Right forelimb (tissue), 1 donor: ENCODE measurements around the gene CCSER2.
"Not testable (repeated sequence)": the region's sequence is repeated elsewhere in the genome, so short reads cannot be mapped to it uniquely, and the experiment has no call there.

Source experiments
- DNase-seq: peaks from one replicate; pipeline ENCODE4 v3.0.0-alpha.2; 2018

The CCSER2 gene

GRCh38 chr10:84460520-84460919 lies 132.1 kb downstream of the CCSER2 start:
- no peak for DNase-seq

DNA sequence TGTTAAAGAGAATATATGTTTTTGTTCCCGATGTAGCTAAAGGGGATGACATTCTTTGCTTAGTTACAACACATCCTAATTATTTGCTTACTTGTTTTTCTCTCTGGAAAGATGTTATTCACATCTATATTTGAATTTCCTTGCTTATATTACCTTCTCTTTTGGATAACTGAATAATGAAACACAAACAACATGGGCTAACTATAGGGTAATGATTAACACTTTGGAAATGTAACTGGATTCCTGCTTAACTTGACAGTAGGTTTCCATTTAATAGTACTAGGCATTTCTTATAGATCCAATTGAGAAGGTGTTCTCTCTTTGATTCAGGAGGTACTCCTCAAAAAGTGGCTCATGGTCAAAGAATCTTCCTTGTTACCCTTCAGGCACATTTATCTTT lies 141.1 kb downstream of the CCSER2 start:
- DNase-seq, result no peak

DNA sequence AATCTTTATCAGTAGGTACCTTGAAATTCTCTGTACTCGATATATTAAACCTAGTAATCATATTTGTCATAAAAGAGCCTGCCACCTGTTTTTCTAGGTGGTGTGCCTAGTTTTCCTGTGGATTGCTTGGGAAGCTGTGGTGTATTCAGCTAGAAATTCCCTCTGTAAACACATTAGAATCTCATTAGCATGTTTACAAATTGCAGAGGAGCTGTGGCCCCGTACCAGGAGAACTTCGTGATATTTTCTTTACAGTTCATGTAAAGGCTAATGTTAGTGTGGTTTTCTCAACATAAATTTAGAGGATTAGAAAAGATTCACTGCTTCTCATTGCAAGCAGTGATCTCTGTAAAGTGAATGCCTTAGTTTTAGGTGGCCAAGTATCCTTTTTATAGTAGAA lies 144.7 kb downstream of the CCSER2 start:
- DNase-seq, result no peak

- no peak for DNase-seq
These were observed 149.2 kb downstream of the CCSER2 start for GRCh38 chr10:84477398-84478128.

DNA sequence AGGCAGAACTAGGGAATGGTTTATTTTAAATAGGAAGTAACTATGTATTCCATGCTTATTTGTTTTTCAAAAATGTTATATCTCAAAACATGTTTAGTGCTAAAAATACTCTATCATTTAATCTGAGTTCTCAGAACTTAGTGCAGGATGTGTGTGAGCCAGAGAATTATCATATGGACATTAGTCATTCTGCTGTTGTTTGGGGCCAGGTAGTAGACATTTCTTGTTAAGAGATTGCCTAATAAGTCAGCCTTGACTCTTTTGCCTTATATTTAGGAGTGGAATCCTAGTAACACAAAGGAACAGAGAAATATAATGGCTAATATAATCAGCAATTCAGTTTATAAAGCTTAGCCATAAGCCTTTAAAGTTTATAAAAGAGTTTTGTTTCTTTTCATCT lies 149.8 kb downstream of the CCSER2 start:
- no peak for DNase-seq

- no peak for DNase-seq
These were observed 150.3 kb downstream of the CCSER2 start for GRCh38 chr10:84478679-84479078.

- no peak for DNase-seq
These were observed 156.2 kb downstream of the CCSER2 start for GRCh38 chr10:84484541-84484940.

- no peak for DNase-seq
These were observed 165.0 kb downstream of the CCSER2 start for GRCh38 chr10:84493361-84493760.

- DNase-seq, result no peak
These were observed 165.8 kb downstream of the CCSER2 start for GRCh38 chr10:84493951-84494848.

DNA sequence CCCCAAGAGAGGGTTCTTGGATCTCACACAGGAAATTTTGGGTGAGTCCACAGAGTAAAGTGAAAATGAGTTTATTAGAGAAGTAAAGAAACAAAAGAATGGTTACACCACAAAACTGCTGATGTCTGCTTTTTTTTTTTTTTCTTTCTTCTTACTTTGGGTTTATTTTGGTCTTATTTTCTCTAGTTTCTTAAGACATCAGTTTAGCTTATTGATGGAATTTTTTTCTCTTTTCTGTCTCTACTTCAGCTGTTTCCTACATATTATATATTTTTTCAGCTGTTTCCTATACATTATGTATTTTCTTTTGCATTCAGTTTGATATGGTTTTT lies 166.4 kb downstream of the CCSER2 start:
- DNase-seq, result no peak

DNA sequence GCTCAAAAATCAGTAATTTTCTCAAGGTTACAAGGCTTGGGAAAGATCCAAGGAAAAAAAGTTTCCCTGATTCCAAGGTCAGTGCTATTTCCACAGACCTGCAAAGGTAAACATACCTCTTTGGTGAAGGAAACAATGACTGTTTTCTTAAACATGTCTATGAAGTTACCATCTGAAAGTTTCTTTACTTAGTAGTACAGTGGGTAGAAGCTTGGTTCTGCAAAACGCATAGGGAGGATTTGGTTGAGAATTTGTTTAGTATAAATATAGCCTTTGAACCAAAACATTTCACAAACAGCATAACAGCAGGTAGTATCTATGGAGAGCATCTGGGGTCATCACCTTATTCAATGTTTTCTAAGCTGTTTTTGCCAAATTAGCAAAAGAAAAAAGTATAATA lies 169.6 kb downstream of the CCSER2 start:
- no peak for DNase-seq

DNA sequence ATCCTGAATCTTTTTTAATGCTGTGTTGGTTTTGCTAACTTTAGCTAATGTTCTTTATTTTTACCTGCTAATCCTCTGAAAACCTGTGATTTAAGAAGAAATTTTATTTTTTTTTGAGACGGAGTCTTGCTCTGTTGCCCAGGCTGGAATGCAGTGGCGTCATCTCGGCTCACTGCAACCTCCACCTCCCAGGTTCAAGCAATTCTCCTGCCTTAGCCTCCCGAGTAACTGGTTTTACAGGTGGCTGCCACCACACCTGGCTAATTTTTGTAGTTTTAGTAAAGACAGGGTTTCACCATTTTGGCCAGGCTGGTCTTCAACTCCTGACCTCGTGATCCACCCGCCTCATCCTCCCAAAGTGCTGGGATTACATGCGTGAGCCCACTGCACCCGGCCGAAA lies 170.7 kb downstream of the CCSER2 start:
- not testable (repeated sequence) for DNase-seq

DNA sequence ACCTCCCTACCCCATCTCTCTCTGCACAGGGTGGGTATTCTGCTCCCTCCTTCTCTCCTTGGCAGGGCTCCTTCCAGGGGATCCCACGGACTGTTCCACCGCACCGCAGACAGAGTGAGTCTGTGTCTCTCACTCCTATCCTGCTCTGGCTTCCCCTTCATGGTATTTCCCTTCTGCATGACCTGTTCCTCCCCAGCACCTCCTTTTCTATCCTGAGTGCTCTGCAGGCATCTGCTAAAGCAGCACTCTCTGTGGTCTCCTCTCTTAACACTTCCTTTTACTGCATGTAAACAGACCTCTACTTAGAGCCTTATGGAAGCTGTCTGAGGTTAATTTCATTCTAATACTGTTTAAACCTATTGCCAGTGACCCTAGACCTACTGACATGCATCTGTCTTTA lies 171.5 kb downstream of the CCSER2 start:
- no peak for DNase-seq

- DNase-seq, result no peak
These were observed 181.7 kb downstream of the CCSER2 start for GRCh38 chr10:84510121-84510520.

GRCh38 chr10:84511106-84511505 lies 182.7 kb downstream of the CCSER2 start:
- no peak for DNase-seq

DNA sequence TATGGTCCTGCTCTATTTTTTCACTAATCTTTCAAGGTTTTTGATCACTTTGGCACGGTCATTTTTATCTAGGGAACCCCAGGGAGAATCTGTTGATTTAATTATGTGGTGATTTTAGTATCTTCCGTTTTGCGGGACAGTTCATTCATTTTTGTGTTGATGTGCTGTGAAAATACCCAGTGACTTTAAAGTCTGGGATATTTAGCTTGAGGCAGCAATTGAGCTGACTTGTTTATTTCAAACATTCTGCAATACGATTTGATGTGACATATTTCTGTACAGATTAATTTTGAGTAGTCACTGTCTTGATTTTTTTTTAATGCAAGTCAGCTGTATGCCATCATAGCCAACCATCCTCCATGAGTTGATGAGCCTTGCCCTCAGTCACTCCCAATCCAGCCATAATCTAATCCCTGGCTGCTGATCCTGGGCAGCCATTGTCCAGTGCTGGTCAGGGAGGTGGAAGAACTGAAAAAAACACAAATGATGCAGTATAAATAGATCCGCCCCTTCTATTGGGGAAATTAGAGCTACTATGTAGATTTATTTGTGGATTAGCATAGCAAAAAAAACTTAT lies 183.4 kb downstream of the CCSER2 start:
- no peak for DNase-seq

- no peak for DNase-seq
These were observed 189.2 kb downstream of the CCSER2 start for GRCh38 chr10:84517554-84517953.

GRCh38 chr10:84519235-84519634 lies 190.8 kb downstream of the CCSER2 start:
- no peak for DNase-seq

GRCh38 chr10:84521013-84521412 lies 192.6 kb downstream of the CCSER2 start:
- no peak for DNase-seq

- DNase-seq, result no peak
These were observed 193.1 kb downstream of the CCSER2 start for GRCh38 chr10:84521468-84521867.

DNA sequence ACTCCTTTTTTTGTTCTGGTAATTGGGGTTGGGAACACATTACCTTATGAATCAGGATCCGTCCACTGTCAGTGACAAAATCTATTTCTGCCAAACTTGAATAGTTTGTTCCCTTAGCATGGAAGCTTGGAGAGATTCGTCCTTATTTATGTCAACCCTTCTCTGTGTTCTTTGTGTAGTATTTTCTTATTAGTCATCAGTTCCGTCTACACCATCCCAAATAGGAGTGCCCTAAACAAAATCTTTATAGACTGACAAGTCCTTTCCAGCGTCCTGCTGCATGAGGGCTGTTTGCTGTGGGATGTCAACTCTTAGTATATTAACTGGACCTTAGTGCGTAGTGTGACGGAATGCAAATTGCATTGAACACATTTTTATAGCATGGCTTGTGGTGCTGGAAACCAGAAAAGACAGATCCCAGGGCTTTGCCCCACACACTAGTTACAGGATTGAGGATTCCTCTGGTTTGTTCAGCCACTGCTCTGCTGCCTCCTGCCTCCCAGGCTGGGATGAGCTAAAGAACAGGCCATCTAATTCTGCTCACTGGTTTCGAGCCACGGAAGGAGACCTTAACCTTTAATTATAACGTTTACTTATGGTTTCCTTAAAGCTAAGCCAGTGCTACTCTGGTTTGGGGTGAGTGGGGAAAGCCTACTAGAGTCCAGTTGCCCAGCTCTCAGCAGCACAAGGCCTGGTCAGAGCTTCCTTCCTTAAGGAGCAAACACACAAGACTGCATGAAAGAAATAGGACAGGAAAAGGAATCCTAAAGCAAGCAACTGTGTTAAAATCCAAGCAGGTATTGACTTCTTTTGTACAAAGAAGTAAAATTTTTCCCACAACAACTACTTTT lies 194.4 kb downstream of the CCSER2 start:
- DNase-seq, result no peak

- no peak for DNase-seq
These were observed 195.1 kb downstream of the CCSER2 start for GRCh38 chr10:84523526-84523925.

- DNase-seq, result no peak
These were observed 196.0 kb downstream of the CCSER2 start for GRCh38 chr10:84524435-84524834.
